Kidney epithelial cell (primary cell): Measurements from ENCODE around the gene FAM89A. TPM values are rescaled to one million over a fixed set of nuclear protein-coding genes. Genes with fewer than 3 reads are reported as not detected.

Experiments used
- DNase-seq: peaks from one replicate; pipeline ENCODE4 v3.0.0-alpha.2; 2010; ENCODE audit warnings: low read depth
- H3K27me3 ChIP-seq: 2 replicates; pipeline ENCODE4 v1.6.0; 2011; ENCODE audit warnings: low read length; ENCODE audit not compliant: control insufficient read depth, insufficient read depth
- H3K36me3 ChIP-seq: 2 replicates; pipeline ENCODE4 v1.5.1; 2011; ENCODE audit warnings: low read length; ENCODE audit not compliant: control insufficient read depth, insufficient read depth
- H3K4me3 ChIP-seq: 2 replicates; pipeline ENCODE4 v1.5.1; 2011; ENCODE audit warnings: low read depth, mild to moderate bottlenecking, control low read depth, low read length
- CTCF ChIP-seq: IDR thresholded peaks from 2 replicates; pipeline ENCODE4 v1.5.1; 2011; ENCODE audit warnings: mild to moderate bottlenecking, moderate library complexity, low read length, control low read depth, inconsistent platforms; ENCODE audit not compliant: insufficient read depth, poor library complexity, severe bottlenecking
- total RNA-seq: library from RNA; depleted of rRNA; stranded (reverse); fragments of >200 nt; gene quantifications from 2 replicates; pipeline ENCODE4 v1.2.3, GENCODE V29; 2015

FAM89A gene
- total RNA-seq, 1 donor from 2014 or later = 7.1 TPM

GRCh38 chr1:231070758-231071444, 30.8 kb upstream of the FAM89A start:
- DNase-seq = no peak
- TF ChIP-seq CTCF = no peak
- H3K27me3 ChIP-seq = no peaks in the 10 kb centered on the region
- no peak overlapping the region for H3K4me3 ChIP-seq
- no peaks in the 10 kb centered on the region for H3K36me3 ChIP-seq

DNA sequence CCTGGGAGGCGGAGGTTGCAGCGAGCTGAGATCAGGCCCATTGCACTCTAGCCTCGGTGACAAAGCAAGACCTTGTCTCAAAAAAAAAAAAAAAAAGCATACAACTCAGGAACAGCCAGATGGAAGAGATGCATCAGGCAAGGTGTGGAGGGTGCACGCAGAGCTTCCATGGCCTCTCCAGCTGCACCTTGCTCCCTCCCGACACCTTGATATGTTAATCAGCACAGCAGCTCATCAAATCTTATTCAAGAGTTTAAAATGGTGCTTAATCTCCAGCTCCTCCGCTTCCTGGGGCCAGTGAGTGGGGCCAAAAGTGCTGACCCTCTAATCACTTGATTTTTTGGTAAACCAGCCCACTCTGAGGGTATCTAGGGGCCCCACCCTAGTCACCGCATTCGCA, 29.3 kb upstream of the FAM89A start:
- Histone ChIP-seq H3K36me3 (no peaks in the 10 kb centered on the region), H3K27me3 (no peaks in the 10 kb centered on the region), H3K4me3 (no peak overlapping the region)
- no peak for TF ChIP-seq CTCF
- no peak for DNase-seq

GRCh38 chr1:231068762-231069161, 28.7 kb upstream of the FAM89A start:
- Histone ChIP-seq H3K27me3 (no peaks in the 10 kb centered on the region), H3K4me3 (no peak overlapping the region), H3K36me3 (no peaks in the 10 kb centered on the region)
- no peak for TF ChIP-seq CTCF
- DNase-seq = no peak

- no peak for DNase-seq
- no peak for TF ChIP-seq CTCF
These were observed 25.6 kb upstream of the FAM89A start for GRCh38 chr1:231065510-231066241.

DNA sequence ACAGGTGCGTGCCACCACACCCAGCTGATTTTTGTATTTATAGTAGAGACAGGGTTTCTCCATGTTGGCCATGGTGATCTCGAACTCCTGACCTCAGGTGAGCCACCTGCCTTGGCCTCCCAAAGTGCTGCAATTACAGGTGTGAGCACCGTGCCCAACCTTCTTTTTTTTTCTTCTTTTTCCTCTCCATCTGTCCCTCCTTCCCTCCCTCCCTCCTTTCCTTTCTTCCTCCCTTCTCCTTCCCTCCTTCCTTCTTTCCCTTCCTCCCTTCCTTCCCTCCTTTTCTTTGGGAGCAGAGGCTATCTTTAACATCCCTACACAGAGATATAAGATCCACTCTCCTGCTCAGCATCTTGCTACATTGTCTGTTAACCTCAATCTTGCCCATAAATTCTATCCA, 24.4 kb upstream of the FAM89A start:
- no peak for DNase-seq
- TF ChIP-seq CTCF = no peak
- H3K4me3 ChIP-seq = no peak overlapping the region
- H3K36me3 ChIP-seq = no peaks in the 10 kb centered on the region
- H3K27me3 ChIP-seq = no peaks in the 10 kb centered on the region

More at GRCh38 chr1:231065510-231066241, 25.6 kb upstream of the FAM89A start:
- H3K27me3 ChIP-seq = no peaks in the 10 kb centered on the region
- no peaks in the 10 kb centered on the region for H3K36me3 ChIP-seq
- no peak overlapping the region for H3K4me3 ChIP-seq

DNA sequence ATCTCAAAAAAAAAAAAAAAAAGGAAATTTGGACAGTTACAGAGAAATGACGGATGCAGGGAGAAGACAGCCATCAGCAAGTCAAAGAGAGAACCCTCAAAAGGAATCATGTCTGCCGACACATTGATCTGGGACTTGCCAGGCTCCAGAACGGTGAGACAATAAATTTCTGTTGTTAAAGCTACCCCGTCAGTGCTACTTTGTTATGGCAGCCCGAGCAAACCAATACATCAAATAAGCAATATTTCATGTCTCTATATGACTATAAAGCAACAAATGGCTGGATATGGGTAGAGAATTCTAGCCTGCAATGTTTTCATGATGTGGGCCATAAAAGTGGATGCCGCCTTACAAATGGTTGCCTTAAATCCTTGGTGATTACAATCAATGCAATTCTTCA, 23.3 kb upstream of the FAM89A start:
- TF ChIP-seq CTCF = no peak
- Histone ChIP-seq H3K36me3 (no peaks in the 10 kb centered on the region), H3K4me3 (no peak overlapping the region), H3K27me3 (no peaks in the 10 kb centered on the region)
- DNase-seq = no peak
